GM18508 (cell line): ENCODE measurements around the gene KRT1.

Source experiments
- ATAC-seq: cut with Tn5 transposase; IDR thresholded peaks from one replicate; pipeline ENCODE4 v1.9.1; 2021; ENCODE audit warnings: moderate number of reproducible peaks; ENCODE audit not compliant: insufficient read depth, unreplicated experiment

The KRT1 gene

DNA sequence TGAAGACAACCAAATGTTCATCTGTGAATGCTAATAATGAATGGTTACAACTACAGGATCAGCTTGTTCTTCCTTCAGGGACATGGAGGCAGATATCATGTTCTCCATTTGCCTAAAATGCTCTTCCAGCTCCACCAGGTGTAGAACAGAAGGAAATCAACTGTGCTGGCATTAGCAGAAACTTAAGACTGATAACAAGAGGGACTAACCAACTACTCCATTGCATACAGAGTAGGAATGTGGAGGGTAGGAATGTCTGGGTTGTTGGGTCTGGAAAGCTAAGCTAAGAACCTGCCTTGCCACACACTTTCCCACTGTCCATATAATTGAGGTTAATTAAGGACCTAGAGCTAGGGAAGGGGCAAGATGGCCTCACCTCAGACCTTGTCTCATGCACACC lies 16.8 kb downstream of the KRT1 start:
- ATAC-seq: no peak

DNA sequence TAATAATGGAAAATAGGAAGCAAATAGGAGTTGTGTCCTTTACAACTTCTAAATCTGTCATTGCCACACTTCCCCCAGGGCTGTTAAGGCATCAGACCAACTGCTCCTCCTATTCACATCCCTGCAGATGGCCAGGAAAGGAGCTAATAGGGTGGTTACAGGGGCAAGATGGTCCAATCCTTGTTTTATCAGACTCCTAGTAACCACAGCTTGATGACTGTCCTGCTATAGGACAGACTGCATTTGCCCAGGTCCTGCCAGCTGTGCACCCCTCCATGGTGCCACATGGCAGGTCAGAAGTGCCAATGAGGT lies 17.3 kb downstream of the KRT1 start:
- no peak for ATAC-seq

DNA sequence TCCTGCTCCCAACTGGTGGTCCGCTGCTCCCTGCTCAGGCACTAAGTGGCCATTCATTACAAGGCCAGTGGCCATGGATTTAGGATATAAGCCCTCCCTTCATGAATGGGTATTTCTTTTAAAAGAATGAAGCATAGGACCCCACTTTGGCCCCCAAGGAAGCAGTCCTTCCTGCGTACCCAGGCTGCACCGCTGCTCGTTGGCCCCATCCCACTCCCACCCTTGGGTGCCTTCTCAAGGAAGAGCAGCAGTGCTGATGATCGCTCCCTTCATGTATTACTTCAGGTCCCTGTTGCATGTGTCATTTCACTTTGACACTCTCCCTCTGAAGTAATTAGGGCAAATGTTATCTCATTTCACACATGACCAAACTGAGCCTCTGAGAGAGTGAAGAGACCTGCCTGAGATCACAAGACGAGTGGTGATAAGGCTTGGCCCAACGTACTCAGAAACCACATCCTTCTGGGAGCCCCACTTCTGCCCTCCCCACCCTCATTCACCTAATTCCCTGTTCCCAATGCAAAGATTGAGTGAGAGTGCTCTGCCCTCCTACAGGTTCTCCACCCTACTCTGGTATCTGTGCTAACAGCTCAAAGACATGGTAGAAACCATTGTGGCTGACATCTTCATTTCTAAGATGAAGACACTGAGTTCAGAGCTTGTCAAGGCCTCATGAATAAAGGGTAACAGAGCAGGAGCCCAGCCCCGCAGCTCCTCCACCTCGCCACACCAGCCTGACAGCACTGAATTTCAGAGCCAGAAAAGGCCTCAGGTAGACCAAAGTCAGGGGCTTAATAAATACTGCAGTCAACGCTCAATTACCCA lies 17.9 kb downstream of the KRT1 start:
- no peak for ATAC-seq

DNA sequence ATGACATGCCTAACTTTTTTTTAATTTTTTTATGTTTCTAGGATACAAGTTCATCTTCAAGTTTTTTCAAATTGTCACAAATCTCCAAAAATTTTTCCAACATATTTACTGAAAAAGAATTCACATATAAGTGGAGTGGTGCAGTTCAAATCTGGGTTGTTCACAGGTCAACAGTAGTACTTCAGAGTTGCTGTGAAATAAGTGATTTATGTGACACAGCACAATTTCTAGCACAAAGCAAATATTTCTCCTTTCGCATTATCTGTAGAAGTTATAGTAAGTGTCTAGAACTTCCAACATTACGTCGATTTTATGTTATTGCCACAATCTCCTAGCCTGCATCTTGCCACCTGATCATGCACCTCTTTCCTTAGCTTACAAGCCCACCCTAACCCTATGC lies 18.5 kb downstream of the KRT1 start:
- ATAC-seq: no peak

DNA sequence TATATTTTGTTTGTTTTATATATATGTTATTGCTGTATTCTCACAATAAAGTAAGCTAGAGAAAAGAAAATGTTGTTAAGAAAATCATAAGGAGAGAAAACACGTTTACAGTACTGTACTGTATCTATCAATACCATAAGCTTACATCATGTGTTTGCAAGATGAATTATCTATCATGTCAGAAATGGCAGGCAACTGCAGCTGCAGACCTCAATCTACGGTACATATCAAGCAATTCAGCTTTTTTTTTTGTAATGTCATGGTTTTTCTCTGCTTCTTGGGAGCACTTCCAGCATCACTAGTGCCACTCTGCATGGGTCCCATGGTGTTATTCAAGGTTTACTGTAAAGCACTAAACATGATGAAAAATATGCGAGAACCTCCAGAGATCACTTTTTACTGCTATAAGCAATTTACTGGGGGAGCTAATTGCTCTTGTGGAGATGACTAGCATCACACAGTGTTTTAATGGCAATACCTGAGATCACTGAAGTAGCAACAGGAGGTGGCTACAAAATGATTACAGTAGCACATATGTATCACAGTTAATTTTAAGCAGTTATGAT lies 19.2 kb downstream of the KRT1 start:
- ATAC-seq: no peak

DNA sequence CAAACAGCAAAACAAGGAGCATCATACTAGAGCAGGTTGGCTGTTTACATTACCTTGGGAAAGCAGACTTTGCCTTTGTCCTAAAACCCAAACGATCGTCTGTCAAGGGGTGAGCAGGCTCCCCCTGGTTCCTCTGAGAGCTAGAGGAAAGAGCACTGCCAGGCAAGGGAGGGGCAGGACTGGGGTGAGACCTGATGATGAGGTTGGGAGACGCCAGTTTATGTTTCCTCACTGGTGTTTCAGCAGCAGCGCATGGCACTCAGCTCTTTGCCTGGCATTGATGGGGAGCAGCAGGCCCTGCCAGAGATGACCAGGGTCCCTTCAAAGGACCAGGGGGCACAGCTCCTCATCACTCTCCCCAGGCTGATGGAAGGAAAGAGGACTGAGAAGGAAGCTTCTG lies 20.3 kb downstream of the KRT1 start:
- ATAC-seq: no peak

DNA sequence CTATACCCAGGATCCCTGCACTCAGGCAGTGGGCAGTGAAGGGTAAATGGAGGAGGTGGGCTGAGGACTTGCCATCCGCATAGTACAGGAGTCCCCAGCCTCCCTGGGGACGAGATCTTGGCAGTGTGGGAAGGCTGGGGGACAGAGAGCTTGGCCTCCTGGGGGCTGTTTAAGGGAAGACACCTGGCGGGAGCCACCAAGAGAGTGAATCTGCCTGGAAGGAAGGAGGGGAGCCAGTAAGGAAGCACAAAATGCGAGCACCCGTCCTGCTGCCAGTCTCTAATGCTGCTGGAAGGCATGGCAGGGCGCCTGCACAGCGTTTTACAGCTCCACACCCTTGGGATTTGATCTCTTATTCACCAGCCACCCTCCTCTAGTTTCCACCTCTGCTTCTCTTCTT lies 20.8 kb downstream of the KRT1 start:
- no peak for ATAC-seq

DNA sequence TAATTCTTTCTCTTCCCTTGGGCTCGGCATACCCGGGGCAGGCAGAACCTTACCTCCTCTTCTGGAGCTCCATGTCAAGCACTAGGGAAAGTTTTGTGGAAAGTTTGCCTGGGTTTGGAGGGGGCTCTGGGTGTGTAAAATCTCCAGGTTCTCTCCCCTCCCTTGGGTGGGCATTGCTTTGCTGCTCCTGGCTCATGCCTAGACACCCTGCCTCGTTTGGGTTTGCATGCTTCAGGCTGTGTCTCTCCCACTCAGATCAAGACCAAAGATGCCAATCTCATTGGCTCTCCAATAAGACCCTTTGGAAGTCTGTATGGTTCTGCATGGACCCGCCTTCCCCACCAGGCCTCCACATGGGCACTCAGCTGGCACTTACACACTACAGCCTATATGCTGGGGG lies 22.0 kb downstream of the KRT1 start:
- no peak for ATAC-seq

DNA sequence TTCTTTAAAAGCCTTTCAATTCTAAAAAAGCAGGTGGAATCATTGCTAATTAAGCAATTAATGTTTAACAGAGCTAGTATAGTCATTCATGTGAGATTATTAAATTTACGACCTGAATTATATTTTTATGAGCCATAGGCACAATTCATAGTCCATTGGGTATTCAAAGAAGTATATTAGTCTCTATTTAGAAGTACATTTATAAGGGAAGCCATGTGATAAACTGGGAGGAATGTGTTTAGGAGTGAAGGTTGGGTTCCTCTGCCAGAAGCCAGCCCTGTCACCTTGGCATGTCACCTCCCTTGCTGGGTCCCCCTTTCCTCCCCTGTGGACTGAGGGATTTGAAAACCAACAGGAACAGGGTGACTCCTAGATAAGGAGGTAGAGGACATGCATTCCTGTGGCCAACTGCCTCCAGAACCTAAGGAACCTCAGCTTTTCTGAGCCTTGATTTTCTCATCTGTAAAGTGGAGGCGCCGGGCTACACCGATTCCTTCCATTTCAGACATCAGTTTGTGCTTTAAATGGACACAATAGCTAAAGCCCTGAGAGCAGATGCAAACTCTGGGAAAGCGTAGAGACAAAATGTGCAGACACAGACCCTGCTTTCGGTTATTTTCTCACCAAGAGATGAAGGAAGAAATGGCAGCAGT lies 22.8 kb downstream of the KRT1 start:
- ATAC-seq: no peak

DNA sequence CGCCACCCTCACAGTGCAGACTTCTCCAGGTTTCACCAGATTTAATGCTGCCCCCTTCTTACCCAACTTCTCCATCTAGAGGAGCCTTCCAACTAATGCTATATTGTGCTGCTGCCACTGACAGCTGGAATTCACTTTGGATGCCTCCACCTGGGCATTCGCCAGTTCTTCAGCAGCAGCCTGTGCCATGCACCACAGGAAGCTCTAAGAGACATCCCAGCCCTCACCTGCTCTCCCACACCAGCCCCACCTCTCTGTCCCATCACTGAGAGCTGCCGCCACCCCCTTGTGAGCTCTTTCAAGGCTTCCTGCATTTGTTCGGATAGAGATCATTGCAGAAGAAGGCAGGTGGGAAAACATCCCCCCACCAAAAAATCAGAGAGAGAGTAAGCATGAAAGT lies 23.6 kb downstream of the KRT1 start:
- ATAC-seq: no peak

DNA sequence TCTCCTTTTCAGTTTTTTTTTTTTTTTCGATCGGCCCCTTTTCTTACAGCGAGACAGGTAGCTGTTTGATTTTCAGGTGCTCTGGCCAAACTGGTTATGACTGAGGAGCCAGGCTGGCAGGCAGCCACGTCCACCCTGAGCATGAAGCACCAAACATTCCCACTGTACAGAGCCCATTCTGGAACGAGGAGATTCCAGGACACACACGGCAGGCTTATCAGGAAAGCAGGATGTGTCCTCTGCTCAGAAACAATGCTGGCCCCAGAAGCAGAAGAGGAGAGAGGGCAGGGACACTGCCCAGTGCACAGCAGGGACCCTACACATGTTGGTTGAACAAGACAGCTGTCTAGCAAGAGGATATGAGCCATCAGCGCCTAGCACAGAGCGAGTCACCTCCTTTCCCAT lies 24.5 kb downstream of the KRT1 start:
- ATAC-seq: no peak

DNA sequence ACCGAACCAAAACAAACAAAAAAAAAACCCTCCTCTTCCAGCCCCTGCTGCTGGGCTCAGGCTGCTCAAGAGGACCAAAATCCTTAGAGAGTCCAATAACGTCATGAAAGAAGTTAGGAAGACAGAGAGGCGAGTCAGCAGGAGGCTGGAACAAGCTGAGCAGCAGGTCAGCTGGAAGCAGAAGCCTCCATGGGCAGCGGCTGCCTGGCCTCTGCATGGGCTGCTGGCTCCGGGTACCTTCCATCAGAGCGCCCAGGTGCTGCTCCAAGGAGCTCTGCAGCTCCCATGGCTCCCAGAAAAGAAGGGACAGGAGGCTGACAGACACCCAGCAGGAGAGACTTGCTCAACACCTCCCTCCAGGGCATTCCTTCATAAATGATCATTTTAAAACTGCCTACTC lies 25.0 kb downstream of the KRT1 start:
- ATAC-seq: no peak

DNA sequence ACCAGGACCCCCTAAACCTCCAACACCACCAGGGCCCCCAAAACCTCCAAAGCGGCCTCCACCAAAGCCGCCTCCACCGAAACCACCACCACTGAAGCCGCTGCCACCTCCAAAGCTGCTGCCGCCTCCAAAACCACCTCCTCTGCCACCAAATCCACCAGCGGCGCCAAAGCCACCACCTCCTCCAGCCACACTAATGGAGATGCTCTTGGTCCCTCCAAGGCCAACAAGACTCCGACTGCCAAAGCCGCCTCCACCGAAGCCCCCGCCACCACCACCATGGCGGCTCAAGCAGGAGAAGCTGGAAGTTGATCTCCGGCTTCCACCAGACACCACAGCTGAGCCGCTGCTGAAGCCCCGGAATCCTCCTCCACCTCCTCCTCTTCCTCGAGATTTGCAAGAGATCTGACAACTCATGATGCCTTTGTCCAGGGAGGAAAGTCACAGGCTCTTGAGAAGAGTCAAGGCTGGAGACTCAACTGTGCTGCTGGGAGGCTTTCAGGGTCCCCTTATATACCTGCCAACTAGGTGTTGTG lies 28.4 kb downstream of the KRT1 start, which contains the start of gene KRT2:
Gene KRT2, minus strand, starts transcription at position 486 of the 536 bp plus-strand sequence. Its CDS starts 69 bp downstream, at position 417.
- no peak for ATAC-seq

DNA sequence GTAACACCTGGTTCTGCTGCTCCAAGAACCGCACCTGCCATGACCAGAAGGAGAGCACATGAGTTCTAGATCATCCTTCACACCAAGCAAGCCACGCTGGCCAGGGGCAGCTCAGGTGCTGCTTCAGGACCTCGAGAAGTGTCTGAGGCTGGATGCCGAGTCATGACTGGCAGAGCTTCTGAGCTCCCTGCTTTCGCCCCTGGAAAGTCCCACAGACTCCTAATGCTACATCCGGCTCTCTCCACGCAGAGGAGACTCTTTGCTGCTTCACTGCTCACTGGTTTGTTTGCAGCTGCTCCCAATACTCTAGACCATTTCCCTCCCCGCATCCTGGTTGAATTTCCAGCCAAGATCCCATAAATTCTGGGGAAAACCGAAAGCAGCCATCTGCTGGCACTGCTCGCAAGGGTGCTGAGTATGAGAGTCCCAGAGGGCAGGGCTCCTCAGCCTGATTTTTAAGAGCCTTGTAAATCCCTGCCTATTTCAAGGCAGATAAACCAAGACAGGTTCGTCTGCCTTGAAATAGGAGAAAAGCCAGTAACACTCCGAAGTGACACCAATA lies 29.6 kb downstream of the KRT1 start:
- ATAC-seq: no peak

DNA sequence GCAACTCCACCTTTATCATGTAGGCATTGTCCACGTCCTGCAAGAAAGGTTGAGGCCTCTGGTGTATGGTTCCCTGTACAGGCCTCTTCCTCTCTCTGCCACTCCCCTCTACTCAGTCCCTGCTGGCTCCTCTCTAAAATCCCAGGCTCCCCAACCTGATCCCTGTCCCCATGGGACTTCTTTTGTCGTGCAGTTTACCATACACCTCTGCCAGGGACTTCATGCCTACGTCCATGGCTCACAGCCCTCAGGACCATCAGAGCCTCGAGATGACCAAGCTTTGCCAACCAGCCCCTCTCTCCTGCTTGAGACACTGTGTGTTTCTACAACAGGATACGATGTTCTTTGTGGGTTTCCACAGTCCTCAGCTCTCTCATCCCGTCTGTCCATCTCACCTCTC lies 31.1 kb downstream of the KRT1 start:
- ATAC-seq: no peak

DNA sequence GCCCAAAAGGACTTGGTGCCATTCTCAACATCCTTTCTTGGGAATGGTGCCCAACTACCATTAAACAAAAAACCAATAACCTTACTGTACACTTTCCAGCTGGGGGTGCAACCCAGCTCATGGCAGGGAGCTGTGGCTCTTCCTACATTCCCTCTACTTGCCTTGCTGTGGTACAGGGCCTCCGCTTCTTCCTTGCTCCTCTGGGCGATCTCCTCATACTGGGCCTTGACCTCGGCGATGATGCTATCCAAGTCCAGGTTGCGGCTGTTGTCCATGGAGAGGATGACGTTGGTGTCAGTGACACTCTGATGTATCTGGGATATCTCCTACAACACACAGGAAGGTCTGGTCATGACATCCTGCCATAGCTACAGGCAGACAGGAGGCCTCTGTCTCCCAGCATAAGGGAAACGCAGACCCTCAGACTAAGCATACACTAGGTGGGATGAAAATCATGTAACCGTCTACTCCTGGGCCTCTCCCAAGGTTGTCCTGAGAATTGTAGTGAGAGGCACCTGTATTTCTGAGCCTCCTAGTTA lies 32.1 kb downstream of the KRT1 start:
- no peak for ATAC-seq

DNA sequence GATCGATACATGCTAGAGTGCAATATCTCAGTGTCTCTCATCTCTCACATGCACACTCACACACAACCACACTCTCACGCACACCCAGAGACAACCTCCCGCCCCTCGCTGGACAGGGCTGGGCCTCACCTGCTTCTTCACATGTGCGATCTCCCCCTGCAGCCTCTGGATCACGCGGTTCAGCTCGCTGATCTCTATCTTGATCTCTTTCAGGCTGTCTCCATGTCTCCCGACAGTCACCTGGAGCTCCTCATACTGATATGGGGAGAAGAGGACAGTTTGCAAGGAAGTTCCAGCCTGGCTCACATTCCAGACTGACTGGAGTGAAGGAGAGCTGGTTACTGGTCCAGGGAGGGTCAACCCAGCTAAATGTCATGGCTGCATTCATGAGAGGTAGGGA lies 32.6 kb downstream of the KRT1 start:
- no peak for ATAC-seq

DNA sequence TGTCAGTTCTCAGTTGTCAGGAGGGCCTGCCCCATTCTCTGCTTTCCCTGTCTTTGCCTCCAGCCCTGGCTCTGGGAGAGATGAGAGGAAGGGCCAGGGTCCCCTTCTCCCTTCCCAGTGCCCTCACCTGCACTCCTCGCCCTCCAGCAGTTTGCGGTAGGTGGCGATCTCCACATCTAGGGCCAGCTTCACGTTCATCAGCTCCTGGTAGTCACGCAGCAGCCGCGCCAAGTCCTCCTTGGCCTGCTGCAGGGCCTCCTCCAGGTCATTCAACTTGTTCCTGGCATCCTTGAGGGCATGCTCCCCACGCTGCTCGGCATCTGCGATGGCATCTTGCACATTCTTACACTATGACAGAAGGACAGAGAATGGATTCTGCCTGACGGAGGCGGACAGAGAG lies 33.6 kb downstream of the KRT1 start:
- ATAC-seq: no peak

DNA sequence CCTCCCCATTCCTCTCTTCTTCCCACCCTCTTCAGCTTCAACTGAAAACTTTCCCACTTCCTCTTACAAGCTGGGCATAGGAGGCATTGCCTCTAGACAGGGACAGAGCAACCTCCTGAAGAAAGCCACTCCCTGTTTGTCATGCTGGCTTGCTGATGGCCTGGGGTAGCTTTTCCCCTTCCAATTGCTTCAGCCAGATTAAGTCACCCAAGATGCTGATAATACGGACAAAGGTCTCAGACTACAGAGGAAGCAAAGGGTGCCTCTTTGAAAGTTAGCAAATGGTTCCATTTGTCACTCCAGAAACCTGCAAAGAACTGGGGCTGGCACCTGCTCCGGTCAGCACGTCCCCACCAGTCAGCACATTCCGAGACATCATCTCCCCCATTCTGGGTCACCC lies 34.2 kb downstream of the KRT1 start:
- no peak for ATAC-seq

DNA sequence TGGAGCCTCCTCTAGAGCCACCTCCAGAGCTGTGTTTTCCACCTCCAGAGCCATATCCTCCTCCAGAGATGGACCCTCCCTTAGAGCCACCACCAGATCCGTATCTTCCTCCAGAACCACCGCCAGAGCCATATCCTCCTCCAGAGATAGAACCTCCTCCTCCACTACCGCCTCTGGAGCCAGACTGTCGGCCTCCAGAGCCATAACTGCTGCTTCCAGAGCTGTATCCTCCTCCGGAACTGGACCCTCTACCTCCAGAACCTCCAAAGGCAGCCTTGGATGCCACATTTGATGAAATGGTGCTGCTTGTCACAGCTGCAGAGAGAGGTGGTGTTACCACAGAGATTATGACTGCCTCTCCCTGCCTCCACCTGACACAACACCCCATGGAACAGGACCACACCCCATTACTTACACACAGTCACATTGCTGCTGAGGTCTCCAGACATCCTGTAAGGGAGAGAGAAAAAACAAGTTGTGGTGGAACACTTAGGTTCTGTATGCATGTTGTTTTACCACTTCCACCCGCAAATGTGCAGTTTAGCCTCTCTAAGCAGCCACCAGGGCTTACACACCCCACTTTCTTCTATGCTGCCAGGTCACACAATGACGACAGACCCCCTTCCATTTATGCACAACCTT lies 35.0 kb downstream of the KRT1 start:
- no peak for ATAC-seq

DNA sequence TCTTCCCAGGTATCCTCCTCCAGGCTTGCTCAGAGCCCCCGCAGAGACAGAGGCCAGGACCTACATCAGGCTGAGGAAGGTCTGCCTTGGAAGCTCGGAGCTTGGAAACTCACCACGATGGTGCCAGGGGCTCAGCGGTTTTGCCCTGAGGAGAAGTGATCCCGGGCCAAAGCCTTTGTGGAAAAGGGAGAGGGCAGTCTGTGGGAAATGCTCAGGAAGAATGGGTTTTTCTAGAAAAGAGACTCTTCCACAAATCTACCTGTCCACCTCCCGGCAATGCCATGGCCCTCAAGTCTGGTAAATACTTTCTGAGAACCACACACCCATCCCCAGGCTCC lies 36.2 kb downstream of the KRT1 start:
- no peak for ATAC-seq
